K562 (cell line): Measurements from ENCODE around the gene PTPRE.

Source experiments
- CHD2 ChIP-seq: IDR thresholded peaks from 2 replicates; pipeline ENCODE4 v1.6.1; 2011; ENCODE audit warnings: low read depth, low read length
- KDM1A ChIP-seq, 2 experiments: fragments of 450-650 bp; IDR thresholded peaks; 2 replicates each; pipeline ENCODE4 v1.6.1; 2016; ENCODE audit warnings: mild to moderate bottlenecking in 2 of 2
- ZNF197 ChIP-seq: fragments of 200-800 bp; sonication (Bioruptor generic); IDR thresholded peaks from 2 replicates; pipeline ENCODE4 v1.6.1; 2016; ENCODE audit warnings: low read depth, missing genetic modification characterization, missing compliant biosample characterization

DNA sequence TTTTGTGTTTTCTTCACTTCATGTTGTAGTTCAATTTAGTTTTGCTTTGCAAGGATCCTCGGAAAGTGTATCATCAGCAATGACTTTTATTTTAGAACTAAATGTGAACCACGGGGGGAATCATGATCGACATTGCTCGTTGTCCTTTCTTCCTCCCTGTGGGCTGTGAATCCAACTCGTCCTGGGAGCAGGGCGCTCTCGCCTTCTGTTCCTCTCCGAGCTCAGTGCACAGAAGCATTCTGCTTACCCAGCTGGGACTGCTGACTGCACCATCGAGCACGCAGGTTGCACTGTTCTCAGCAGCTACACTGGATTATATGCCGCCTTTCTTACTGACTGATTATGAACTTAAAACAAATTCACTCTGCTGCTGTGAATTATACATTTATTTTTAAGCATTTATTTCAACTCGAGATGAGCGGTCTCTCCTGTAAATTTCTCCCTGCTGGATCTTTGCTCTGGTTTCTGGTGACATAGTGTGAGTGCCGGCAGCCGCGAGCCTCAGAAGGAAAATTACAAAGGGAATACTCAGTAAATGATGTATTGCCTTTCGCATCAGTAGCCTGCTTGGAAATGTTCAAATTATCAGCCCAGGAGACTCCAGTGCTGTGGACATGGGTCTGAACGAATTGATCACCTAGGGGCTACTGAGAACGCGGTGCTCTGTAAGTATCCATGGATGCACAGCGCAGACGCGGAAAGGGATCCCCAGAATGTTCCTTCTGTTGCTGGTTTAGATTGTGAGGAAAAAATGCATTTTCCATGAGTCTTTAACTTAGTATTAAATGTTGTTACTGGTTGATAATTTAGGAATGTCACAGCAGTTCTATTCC is 92.6 kb downstream of the PTPRE start:
- TF ChIP-seq ZNF197 (no peak), CHD2 (no peak), KDM1A (IDR thresholded peaks at IDR 0.05) (no peak)
